Activated B cell treated with CpG ODN at 0.5 μM for 24 hours (primary cell): ENCODE measurements around the gene WDR91. TPM values are rescaled to one million over a fixed set of nuclear protein-coding genes. Genes with fewer than 3 reads are reported as not detected.

Source experiments
- ATAC-seq: fragments of 200-7000 bp; cut with Tn5 transposase; one replicate; pipeline ENCODE4 v1.10.0; 2021; ENCODE audit warnings: low read depth, mild to moderate bottlenecking, moderate library complexity
- CTCF ChIA-PET: fragments of 350-600 bp; sonication (Branson Sonifier 250); formaldehyde crosslinking; loops from one replicate; lab custom pipeline; 2021; ENCODE audit warnings: antibody characterized with exemption; lab: Charles Lee
- POLR2A ChIA-PET: fragments of 350-600 bp; sonication (Branson Sonifier 250); formaldehyde crosslinking; loops from one replicate; lab custom pipeline; 2021; ENCODE audit warnings: antibody characterized with exemption; lab: Charles Lee
- DNase-seq: peaks from one replicate; pipeline ENCODE4 v3.0.0; 2022
- H3K27ac Mint-ChIP-seq: one replicate; pipeline ENCODE4 v1.8.0; 2020; ENCODE audit warnings: mixed read lengths
- H3K27me3 Mint-ChIP-seq: one replicate; pipeline ENCODE4 v1.8.0; 2021; ENCODE audit warnings: mixed read lengths
- H3K36me3 Mint-ChIP-seq: one replicate; pipeline ENCODE4 v1.8.0; 2021; ENCODE audit warnings: low read depth, mixed read lengths
- H3K4me1 Mint-ChIP-seq: one replicate; pipeline ENCODE4 v1.8.0; 2021; ENCODE audit warnings: mixed read lengths
- H3K4me3 Mint-ChIP-seq: one replicate; pipeline ENCODE4 v1.8.0; 2020; ENCODE audit warnings: mild to moderate bottlenecking, mixed read lengths
- H3K9me3 Mint-ChIP-seq: one replicate; pipeline ENCODE4 v1.8.0; 2020; ENCODE audit warnings: mixed read lengths
- intact Hi-C: fragments of 100-400 bp; cut with micrococcal nuclease; formaldehyde crosslinking; loops from one replicate; pipeline ENCODE4 v1.15.1; 2024
- total RNA-seq: library from RNA; stranded (reverse); gene quantifications from 2 replicates; pipeline ENCODE4 v1.2.3, GENCODE V29; 2022
- TF ChIP-seq, protein P1 (sequence below): fragments of 200-600 bp; IDR thresholded peaks from one replicate; pipeline ENCODE4 v1.8.0; 2022; ENCODE audit warnings: antibody characterized with exemption, mild to moderate bottlenecking

Gene WDR91
- total RNA-seq, 1 donor from 2014 or later = 60.1 TPM

DNA sequence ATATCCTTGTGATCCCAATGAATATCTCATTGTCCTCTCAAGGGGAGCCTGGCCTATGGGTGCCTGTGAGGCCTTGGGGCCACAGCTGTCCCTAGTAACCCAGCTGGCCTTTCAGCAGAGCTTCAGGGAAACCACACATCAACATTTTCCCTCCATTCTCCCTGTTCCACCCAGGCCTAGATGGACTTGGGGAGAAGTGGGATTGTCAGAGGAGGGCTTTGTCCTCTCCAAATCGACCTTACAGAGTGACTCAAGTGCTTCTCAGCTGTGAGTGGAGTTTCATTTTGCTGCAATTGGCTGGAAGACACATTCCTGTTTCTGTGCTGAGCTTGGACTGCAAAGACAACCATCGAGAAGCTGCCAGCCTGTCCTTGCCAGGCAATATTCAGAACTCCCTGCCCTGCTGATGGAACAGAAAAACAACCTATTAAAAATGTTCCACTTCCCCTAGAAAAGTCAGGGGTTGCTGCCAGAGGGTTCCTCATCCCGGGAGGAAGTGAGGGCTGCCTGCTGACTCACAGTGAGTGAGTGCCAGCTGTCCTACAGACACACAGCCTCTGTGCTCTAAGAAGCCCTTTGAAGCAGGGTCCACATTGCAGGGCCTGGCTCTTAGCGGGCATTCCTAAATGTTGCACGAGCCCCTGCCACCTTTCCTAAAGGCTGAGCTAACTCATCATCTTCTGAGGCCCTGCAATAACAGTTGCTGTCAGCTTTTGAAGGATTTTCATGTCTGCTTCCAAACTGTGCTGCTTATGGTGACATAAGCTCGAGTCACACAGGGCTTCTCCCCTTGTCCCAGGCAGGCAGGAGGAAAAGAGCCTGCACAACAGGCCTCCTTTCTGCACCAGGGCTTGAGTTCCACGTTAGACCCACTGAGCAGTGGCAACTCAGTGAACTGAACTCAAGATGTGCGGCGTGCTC is 42.8 kb upstream of the WDR91 start:
- ATAC-seq (no peak), DNase-seq (no peak)
- Mint-ChIP-seq H3K4me1 (no peaks in the 10 kb centered on the region), H3K9me3 (no peaks in the 10 kb centered on the region), H3K27ac (no peak overlapping the region), H3K4me3 (no peak overlapping the region), H3K36me3 (no peaks in the 10 kb centered on the region), H3K27me3 (peaks cover 6% of the 10 kb centered on the region)
- intact Hi-C loops = no loop called here
- POLR2A ChIA-PET = interaction anchor here (0.6 to 1.5 kb wide), 2 partner anchors 20 to 31 kb away, joined by 3 read pairs; no protein-coding TSS in a partner anchor
- CTCF ChIA-PET = interaction anchor here (1.2 to 1.5 kb wide), 2 partner anchors 26 kb away, joined by 3 to 4 read pairs; no protein-coding TSS in a partner anchor
- TF ChIP-seq, protein P1, sequence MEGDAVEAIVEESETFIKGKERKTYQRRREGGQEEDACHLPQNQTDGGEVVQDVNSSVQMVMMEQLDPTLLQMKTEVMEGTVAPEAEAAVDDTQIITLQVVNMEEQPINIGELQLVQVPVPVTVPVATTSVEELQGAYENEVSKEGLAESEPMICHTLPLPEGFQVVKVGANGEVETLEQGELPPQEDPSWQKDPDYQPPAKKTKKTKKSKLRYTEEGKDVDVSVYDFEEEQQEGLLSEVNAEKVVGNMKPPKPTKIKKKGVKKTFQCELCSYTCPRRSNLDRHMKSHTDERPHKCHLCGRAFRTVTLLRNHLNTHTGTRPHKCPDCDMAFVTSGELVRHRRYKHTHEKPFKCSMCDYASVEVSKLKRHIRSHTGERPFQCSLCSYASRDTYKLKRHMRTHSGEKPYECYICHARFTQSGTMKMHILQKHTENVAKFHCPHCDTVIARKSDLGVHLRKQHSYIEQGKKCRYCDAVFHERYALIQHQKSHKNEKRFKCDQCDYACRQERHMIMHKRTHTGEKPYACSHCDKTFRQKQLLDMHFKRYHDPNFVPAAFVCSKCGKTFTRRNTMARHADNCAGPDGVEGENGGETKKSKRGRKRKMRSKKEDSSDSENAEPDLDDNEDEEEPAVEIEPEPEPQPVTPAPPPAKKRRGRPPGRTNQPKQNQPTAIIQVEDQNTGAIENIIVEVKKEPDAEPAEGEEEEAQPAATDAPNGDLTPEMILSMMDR = no peak

DNA sequence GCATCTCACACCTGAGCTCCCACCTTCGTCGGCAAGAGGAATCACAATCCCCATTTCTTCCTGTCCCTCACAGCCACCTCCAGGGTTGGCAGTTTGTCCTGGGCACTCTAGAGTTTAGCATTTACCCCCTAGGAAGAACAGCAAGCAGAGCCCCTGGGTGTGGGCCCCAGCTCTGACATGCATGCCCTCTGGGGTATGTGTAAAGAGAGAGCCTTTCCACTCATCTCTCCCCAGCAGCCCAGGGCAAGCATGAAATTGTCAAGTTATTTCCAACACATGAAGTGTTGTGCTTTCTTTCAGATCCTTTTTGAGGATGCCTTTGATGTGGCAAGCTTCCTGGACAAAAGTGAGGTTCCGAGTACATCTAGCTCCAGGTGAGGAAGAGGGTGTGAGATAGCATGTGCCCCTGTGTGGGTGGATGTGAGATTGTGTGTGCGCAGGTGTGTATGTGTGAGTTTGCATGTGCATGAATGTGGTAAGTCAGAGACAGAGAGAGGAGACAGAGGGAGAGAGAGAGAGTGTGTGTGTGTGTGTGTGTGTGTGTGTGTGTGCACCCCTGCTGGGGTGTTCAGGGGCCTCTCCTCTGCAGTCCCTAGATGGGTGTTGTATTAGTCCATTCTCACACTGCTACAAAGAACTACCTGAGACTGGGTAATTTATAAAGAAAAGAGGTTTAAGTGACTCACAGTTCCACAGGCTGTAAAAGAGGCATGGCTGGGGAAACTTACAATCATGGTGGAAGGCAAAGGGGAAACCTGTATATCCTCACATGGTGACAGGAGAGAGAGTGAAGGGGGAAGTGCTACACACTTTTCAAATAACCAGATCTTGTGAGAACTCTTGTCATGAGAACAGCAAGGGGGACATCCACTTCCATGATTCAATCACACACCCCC is 40.4 kb upstream of the WDR91 start:
- TF ChIP-seq, protein P1 = no peak
- Mint-ChIP-seq H3K27ac (no peak overlapping the region), H3K4me3 (no peak overlapping the region), H3K4me1 (no peaks in the 10 kb centered on the region), H3K36me3 (no peaks in the 10 kb centered on the region), H3K27me3 (no peaks in the 10 kb centered on the region), H3K9me3 (no peaks in the 10 kb centered on the region)
- peak; percentile 25 for ATAC-seq
- CTCF ChIA-PET = interaction anchor here (0.9 kb wide), 1 partner anchor 29 kb away, joined by 4 read pairs; no protein-coding TSS in a partner anchor
- intact Hi-C loops = no loop called here
- no peak for DNase-seq
- POLR2A ChIA-PET = no interaction called here

DNA sequence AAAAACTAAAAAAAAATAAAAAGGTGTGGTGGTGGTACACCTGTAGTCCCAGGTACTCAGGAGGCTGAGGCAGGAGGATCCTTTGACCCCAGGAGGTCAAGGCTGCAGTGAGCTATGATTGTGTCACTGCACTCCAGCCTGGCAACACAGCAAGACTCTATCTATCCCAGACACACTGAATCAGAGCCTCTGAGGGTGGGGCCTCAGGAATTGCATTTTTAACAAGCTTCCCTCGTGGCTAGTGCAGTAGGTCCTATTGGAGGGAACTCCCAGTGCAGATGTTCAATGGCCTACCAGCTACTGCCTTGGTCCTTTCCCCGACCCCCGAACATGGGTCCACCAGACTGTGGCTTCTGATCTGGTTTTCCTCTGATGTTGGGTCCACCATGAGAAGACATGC is 37.2 kb upstream of the WDR91 start:
- no peak for ATAC-seq
- Mint-ChIP-seq H3K9me3 (no peaks in the 10 kb centered on the region), H3K36me3 (no peaks in the 10 kb centered on the region), H3K27ac (no peak overlapping the region), H3K27me3 (no peaks in the 10 kb centered on the region), H3K4me1 (no peaks in the 10 kb centered on the region), H3K4me3 (no peak overlapping the region)
- no peak for DNase-seq
- CTCF ChIA-PET = no interaction called here
- intact Hi-C loops = no loop called here
- TF ChIP-seq, protein P1 = no peak
- POLR2A ChIA-PET = no interaction called here

DNA sequence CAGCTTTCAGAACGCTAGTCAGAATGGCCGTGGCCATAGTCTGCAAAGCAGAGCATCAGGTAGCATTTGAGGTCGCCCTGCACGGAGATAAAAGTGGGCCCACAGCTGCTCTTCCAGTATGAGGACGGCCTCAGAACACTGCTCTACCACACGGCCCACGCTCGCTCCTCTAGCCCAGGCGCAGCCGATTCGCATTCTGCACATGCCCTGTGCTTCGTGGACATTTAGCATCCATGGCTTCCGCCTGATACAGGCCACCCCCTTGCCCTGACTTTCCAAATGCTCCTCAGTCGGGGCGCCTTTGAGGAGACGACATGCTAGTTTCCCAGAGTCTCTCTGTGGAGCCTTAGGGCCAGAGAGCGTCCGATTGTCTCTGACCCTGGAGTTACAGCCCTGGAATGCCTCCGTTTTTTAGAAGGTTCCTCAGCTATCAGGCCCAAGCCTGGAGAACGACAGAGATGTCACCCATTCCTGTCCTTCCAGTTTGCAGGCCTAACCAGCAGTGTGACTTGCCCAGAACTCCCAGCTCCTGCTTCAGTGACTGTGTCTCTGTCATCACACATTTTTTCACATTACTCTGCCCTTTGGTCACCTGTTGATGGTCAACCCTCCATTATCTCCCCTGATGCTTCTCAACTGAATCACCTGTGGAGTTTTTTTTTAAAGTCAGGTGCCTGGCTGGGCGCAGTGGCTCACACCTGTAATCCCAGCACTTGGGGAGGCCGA is 36.6 kb upstream of the WDR91 start:
- Mint-ChIP-seq H3K4me1 (no peaks in the 10 kb centered on the region), H3K27me3 (no peaks in the 10 kb centered on the region), H3K4me3 (no peak overlapping the region), H3K9me3 (no peaks in the 10 kb centered on the region), H3K36me3 (no peaks in the 10 kb centered on the region), H3K27ac (no peak overlapping the region)
- intact Hi-C loops = no loop called here
- TF ChIP-seq, protein P1 = no peak
- POLR2A ChIA-PET = no interaction called here
- ATAC-seq (no peak), DNase-seq (no peak)
- CTCF ChIA-PET = no interaction called here
